Neutrophil (primary cell): ENCODE measurements around the gene ATG7.

Experiments
- H3K27ac ChIP-seq: fragments of 200-600 bp; sonication (generic); 2 replicates; pipeline ENCODE4 v1.5.1; 2016; ENCODE audit warnings: mild to moderate bottlenecking, moderate library complexity
- H3K27me3 ChIP-seq: fragments of 200-600 bp; sonication (generic); 2 replicates; pipeline ENCODE4 v1.6.0; 2016; ENCODE audit warnings: mild to moderate bottlenecking
- H3K36me3 ChIP-seq: fragments of 200-600 bp; sonication (generic); 2 replicates; pipeline ENCODE4 v1.5.1; 2017
- H3K4me1 ChIP-seq, 2 experiments: fragments of 200-600 bp in 1 of 2; sonication (generic) in 1 of 2; 1 replicate in 1 of 2; 2 replicates in 1 of 2; pipeline versions ENCODE4 v1.5.1 to v1.6.1; 2013 to 2016; ENCODE audit warnings: low read depth in 1 of 2, low read length in 1 of 2, mild to moderate bottlenecking in 1 of 2, moderate library complexity in 1 of 2; ENCODE audit not compliant: control insufficient read depth in 1 of 2, insufficient read depth in 1 of 2
- H3K4me3 ChIP-seq, 2 experiments: fragments of 200-600 bp in 1 of 2; sonication (generic) in 1 of 2; 1 replicate in 1 of 2; 2 replicates in 1 of 2; pipeline ENCODE4 v1.5.1; 2013 to 2016; ENCODE audit warnings: low read depth in 1 of 2, low read length in 1 of 2, mild to moderate bottlenecking in 1 of 2, moderate library complexity in 1 of 2
- H3K9me3 ChIP-seq: fragments of 200-600 bp; sonication (generic); 2 replicates; pipeline ENCODE4 v1.5.1; 2016
- CTCF ChIP-seq: fragments of 200-600 bp; sonication (generic); IDR thresholded peaks from 2 replicates; pipeline ENCODE4 v1.5.1; 2016; ENCODE audit warnings: antibody characterized with exemption

The ATG7 gene

DNA sequence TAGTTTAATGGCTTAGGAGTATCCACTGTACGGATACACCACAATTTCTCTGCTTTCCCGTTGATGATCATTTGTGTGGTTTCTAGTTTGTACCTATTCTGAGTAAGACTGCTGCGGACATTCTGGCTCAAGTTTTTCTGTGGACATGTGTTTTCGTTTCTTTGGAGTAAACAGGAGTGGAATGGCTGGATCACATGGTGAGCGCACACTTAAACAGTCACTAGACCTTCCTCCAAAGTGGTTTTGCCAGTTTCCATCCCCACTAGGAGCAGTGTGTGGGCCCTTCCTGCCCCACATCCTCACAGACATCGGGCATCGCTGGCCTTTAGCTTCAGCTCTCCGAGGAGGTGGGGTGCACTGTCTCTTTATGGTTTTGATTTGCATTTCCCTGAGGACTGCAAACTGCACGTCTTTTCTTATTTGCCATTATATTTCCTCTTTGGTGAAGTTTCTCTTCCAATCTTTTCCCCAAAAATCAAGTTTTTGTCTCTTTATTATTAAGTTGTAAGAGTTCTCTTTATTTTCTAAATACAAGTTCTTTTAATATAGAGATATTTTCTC lies 277.5 kb downstream of the ATG7 start:
- Histone ChIP-seq H3K36me3 (peaks cover 8% of the 10 kb centered on the region), H3K27ac (no peak overlapping the region), H3K27me3 (no peaks in the 10 kb centered on the region), H3K9me3 (no peaks in the 10 kb centered on the region), H3K4me1 (peaks cover 27 to 38% of the 10 kb centered on the region in 2 experiments), H3K4me3 (no peak overlapping the region)
- no peak for TF ChIP-seq CTCF

- Histone ChIP-seq H3K27ac (no peak overlapping the region), H3K4me3 (no peak overlapping the region), H3K36me3 (peaks cover 21% of the 10 kb centered on the region), H3K27me3 (no peaks in the 10 kb centered on the region), H3K9me3 (no peaks in the 10 kb centered on the region), H3K4me1 (peaks cover 17 to 25% of the 10 kb centered on the region in 2 experiments)
- no peak for TF ChIP-seq CTCF
Measured at GRCh38 chr3:11551036-11551435, 278.8 kb downstream of the ATG7 start.

DNA sequence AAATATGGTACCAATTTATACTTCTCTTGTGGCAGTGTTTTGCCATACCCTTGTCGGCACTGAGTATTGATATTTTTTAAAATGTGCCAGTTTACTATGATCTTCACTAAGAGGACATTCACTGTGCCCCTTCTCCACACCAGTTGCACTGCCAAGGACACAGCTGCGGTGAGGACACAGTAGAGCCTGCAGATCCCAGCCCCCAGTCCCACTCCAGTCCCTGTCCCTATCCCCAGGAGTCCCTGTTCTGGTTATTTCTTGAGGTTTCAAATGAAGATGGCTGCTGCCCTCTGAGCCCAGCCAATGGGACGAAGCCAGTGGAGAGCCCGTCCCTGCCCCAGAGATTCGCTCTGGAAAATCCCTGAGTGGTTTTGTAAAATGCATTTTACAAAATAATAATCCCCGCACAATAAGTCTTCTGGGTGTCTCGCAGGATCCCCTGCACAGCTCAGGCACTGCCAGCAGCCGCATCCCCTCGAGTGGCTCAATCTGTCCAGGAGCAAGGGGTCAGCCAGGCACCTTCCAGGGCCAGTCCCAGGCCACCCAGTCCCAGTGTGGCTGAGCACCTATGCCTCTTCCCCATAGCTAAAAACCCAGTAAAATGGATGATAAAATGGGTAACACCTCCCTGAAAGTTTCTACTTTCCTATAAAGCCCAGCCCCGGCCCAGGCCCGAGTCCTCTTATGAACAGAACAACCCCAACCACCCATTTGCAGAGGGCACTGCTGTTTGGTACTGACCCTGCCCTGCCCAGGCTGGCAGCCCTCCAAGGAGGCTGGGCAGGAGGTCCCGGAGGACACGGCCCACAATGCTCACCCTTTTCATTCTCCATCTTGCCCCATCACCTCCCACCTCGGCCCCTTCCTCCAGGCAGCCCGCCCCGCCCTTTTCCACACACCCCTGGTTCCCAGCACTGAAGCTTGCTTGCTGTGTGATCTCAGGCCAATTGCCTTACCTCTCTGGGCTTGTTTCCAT lies 280.4 kb downstream of the ATG7 start:
- Histone ChIP-seq H3K36me3 (peaks cover 34% of the 10 kb centered on the region), H3K27me3 (no peaks in the 10 kb centered on the region), H3K9me3 (no peaks in the 10 kb centered on the region), H3K27ac (no peak overlapping the region), H3K4me3 (no peak overlapping the region), H3K4me1 (peaks cover 6 to 10% of the 10 kb centered on the region in 2 experiments)
- TF ChIP-seq CTCF = no peak

- H3K4me1 ChIP-seq = peaks cover 6 to 10% of the 10 kb centered on the region in 2 experiments
- H3K27ac ChIP-seq = no peak overlapping the region
- H3K36me3 ChIP-seq = peaks cover 45% of the 10 kb centered on the region
Measured at GRCh38 chr3:11553436-11554235, 281.4 kb downstream of the ATG7 start.

More at GRCh38 chr3:11553436-11554235, 281.4 kb downstream of the ATG7 start:
- no peak for TF ChIP-seq CTCF
- Histone ChIP-seq H3K4me3 (no peak overlapping the region), H3K9me3 (no peaks in the 10 kb centered on the region), H3K27me3 (no peaks in the 10 kb centered on the region)
